Stomach smooth muscle (tissue), 2 donors: ENCODE measurements around the gene SLC2A13.

Experiments used
- H3K27ac ChIP-seq: one replicate; pipeline ENCODE4 v1.7.0; 2013; ENCODE audit warnings: mild to moderate bottlenecking, low read length, inconsistent platforms
- H3K27me3 ChIP-seq, 2 donors: one replicate each; pipeline ENCODE4 v1.7.0; 2013; ENCODE audit warnings: low read length in 2 of 2; ENCODE audit not compliant: insufficient read depth in 2 of 2, control insufficient read depth in 1 of 2
- H3K36me3 ChIP-seq, 2 donors: one replicate each; pipeline ENCODE4 v1.7.0; 2013; ENCODE audit warnings: low read length in 2 of 2; ENCODE audit not compliant: control insufficient read depth in 2 of 2, insufficient read depth in 2 of 2
- H3K4me1 ChIP-seq: one replicate; pipeline ENCODE4 v1.7.0; 2013; ENCODE audit warnings: low read length; ENCODE audit not compliant: control insufficient read depth, insufficient read depth
- H3K4me3 ChIP-seq, 2 donors: one replicate each; pipeline ENCODE4 v1.7.0; 2013; ENCODE audit warnings: low read length in 2 of 2
- H3K9ac ChIP-seq, 2 donors: one replicate each; pipeline ENCODE4 v1.7.0; 2013; ENCODE audit warnings: low read length in 2 of 2, mild to moderate bottlenecking in 1 of 2
- H3K9me3 ChIP-seq, 2 donors: one replicate each; pipeline ENCODE4 v1.7.0; 2013; ENCODE audit warnings: low read length in 2 of 2; ENCODE audit not compliant: control insufficient read depth in 2 of 2
- donor health status: healthy.
- donor health status: Pancreatic carcinoma.

The SLC2A13 gene

GRCh38 chr12:40137252-40137651 lies 31.4 kb upstream of the SLC2A13 start:
- no peak overlapping the region for H3K27ac ChIP-seq
- no peak overlapping the region for H3K4me3 ChIP-seq
- H3K9me3 ChIP-seq: no peaks in the 10 kb centered on the region
- H3K36me3 ChIP-seq: no peaks in the 10 kb centered on the region
- H3K9ac ChIP-seq: no peak overlapping the region
- no peaks in the 10 kb centered on the region for H3K4me1 ChIP-seq
- H3K27me3 ChIP-seq: no peaks in the 10 kb centered on the region

DNA sequence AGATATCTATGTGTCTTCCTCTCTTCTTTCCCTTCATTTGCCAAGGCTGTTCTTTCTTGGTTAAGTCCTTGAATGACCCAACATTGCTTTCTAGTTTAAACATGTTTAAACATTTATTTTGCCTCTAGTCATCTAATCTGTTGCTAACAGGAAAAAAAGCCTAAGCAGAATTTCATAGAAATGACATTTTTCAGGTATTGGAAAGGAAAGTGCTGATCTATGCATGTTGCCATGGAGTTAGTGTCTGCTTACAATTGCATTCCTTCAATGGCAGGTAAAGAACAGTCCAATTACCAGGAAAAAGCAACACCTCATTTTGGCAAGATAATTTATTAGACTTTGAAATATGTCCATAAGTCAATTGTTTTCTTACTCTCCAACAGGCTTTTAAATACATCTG lies 21.5 kb upstream of the SLC2A13 start:
- Histone ChIP-seq H3K27me3 (no peaks in the 10 kb centered on the region), H3K4me1 (no peaks in the 10 kb centered on the region), H3K9ac (no peak overlapping the region), H3K27ac (no peak overlapping the region), H3K4me3 (no peak overlapping the region), H3K9me3 (no peaks in the 10 kb centered on the region), H3K36me3 (no peaks in the 10 kb centered on the region)

GRCh38 chr12:40123496-40123895 lies 17.6 kb upstream of the SLC2A13 start:
- Histone ChIP-seq H3K4me1 (no peaks in the 10 kb centered on the region), H3K27ac (no peak overlapping the region), H3K27me3 (no peaks in the 10 kb centered on the region), H3K9ac (no peak overlapping the region), H3K4me3 (no peak overlapping the region), H3K36me3 (no peaks in the 10 kb centered on the region), H3K9me3 (no peaks in the 10 kb centered on the region)

DNA sequence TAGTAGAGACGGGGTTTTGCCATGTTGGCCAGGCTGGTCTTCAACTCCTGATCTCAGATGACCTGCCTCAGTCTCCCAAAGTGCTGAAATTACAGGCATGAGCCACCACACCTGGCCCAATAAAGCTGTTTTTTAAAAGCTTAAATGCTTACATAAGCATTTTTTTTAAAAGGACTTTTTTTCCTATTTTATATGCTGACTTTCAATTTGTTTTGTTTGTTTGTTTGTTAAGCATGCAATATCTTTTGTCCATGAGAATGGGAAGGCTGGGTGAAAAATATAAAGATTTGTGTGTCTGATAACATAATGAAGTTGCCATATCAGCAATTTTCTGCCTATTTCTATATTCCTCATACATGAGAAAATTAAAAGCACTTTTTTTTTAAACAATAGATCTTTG lies 17.0 kb upstream of the SLC2A13 start:
- Histone ChIP-seq H3K27ac (no peak overlapping the region), H3K9me3 (no peaks in the 10 kb centered on the region), H3K4me1 (no peaks in the 10 kb centered on the region), H3K9ac (no peak overlapping the region), H3K4me3 (no peak overlapping the region), H3K36me3 (no peaks in the 10 kb centered on the region), H3K27me3 (no peaks in the 10 kb centered on the region)

DNA sequence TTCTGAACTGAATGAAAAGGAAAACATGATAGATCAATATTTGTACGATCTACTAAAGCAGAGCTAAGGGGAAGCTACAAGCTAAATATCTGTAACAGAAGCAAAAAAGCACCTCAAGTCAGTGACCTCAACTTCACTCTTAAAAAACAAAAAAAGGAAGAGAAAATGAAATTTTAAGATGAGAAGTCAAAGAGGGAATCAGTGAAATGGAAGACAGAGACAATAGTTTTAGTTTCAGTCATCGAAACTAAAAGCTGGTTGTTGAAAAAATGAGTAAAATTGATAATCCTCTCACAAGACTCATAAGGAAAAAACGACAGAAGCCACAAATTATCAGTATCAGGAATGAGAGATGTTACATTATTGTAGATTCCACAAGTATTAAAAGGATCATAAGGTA lies 11.9 kb upstream of the SLC2A13 start:
- no peaks in the 10 kb centered on the region for H3K4me1 ChIP-seq
- H3K27ac ChIP-seq: no peak overlapping the region

GRCh38 chr12:40110586-40110985 lies 4.7 kb upstream of the SLC2A13 start:
- H3K4me3 ChIP-seq: no peak overlapping the region
- H3K27me3 ChIP-seq: no peaks in the 10 kb centered on the region
- H3K4me1 ChIP-seq: peaks cover 7% of the 10 kb centered on the region
- H3K36me3 ChIP-seq: no peaks in the 10 kb centered on the region
- no peak overlapping the region for H3K27ac ChIP-seq
- no peak overlapping the region for H3K9ac ChIP-seq
- H3K9me3 ChIP-seq: no peaks in the 10 kb centered on the region

More for the DNA sequence above, 11.9 kb upstream of the SLC2A13 start:
- Histone ChIP-seq H3K27me3 (no peaks in the 10 kb centered on the region), H3K36me3 (no peaks in the 10 kb centered on the region), H3K9ac (no peak overlapping the region), H3K9me3 (no peaks in the 10 kb centered on the region), H3K4me3 (no peak overlapping the region)

GRCh38 chr12:40107803-40108620 lies 2.1 kb upstream of the SLC2A13 start:
- Histone ChIP-seq H3K4me3 (peak overlapping the region in 1 of 2 donors; percentile 91), H3K4me1 (peaks cover 9% of the 10 kb centered on the region), H3K9ac (no peak overlapping the region), H3K36me3 (no peaks in the 10 kb centered on the region), H3K9me3 (no peaks in the 10 kb centered on the region), H3K27me3 (no peaks in the 10 kb centered on the region), H3K27ac (no peak overlapping the region)

DNA sequence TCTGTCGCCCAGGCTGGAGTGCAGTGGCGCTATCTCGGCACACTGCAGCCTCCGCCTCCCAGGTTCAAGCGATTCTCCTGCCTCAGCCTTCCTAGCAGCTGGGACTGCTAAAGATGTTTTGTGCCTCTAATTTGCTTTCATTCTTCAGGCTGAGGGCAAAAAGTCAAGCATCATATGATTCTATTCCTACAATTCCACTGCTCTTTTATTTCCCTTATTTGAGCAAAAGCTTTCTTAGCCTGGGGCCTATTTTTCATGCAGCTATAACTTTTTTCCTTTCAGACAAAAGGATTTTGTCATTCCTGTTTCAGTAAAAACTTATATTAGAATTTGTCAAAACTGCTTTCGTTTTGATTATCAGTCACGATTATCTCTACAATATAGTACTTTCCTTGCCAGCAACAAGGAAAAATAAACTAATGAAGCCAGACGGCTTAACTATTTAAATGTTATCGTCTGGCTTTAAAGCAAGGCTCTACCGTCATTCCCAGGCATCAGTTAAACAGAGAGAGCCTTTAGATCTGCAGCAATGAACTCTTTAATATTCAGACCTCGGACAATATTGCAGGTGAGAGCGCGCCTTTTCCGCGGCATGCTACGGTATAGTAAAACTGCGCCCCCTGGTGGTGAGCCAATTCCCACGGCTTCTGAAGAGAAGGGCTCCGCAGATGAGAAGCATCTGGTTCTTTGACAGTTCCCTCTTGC lies 1.4 kb upstream of the SLC2A13 start:
- H3K9ac ChIP-seq: no peak overlapping the region
- peak overlapping the region; percentile 61 for H3K27ac ChIP-seq

DNA sequence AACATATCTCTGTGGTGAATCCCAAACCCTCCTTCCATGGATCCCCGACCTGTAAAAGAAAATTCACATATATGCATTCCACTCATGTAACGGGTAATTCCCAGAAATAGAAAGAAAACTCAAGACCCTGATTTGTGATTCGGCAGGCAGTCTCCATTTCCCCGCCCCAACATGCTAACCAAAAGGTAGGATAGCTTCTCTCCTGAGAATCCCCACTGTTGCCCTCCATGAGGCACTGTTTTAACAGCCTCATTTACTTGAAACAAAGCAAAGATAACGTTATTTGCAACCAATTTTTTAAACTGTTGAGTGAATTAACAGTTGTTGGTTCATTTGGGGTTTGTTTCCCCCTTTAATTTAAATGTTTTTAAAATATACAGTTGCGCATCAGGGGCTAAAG lies 774 bp upstream of the SLC2A13 start:
- Histone ChIP-seq H3K27ac (peak overlapping the region; percentile 61), H3K9me3 (no peaks in the 10 kb centered on the region), H3K4me3 (peak overlapping the region; percentile 73 to 91), H3K4me1 (peaks cover 9% of the 10 kb centered on the region), H3K9ac (peak overlapping the region in 1 of 2 donors; percentile 22), H3K27me3 (no peaks in the 10 kb centered on the region), H3K36me3 (no peaks in the 10 kb centered on the region)

More for the DNA sequence above, 1.4 kb upstream of the SLC2A13 start:
- Histone ChIP-seq H3K27me3 (no peaks in the 10 kb centered on the region), H3K4me1 (peaks cover 9% of the 10 kb centered on the region), H3K9me3 (no peaks in the 10 kb centered on the region), H3K4me3 (peak overlapping the region; percentile 73 to 91), H3K36me3 (no peaks in the 10 kb centered on the region)

GRCh38 chr12:40106202-40106533 lies 287 bp upstream of the SLC2A13 start:
- H3K9me3 ChIP-seq: no peaks in the 10 kb centered on the region
- H3K4me3 ChIP-seq: peak overlapping the region; percentile 54 to 91
- H3K27ac ChIP-seq: peak overlapping the region; percentile 61
- peak overlapping the region in 1 of 2 donors; percentile 22 for H3K9ac ChIP-seq
- no peaks in the 10 kb centered on the region for H3K27me3 ChIP-seq
- H3K4me1 ChIP-seq: peaks cover 9% of the 10 kb centered on the region
- H3K36me3 ChIP-seq: no peaks in the 10 kb centered on the region

GRCh38 chr12:40105265-40105514 lies 691 bp downstream of the SLC2A13 start:
- Histone ChIP-seq H3K9ac (peak overlapping the region; percentile 58 to 69), H3K36me3 (no peaks in the 10 kb centered on the region), H3K27ac (peak overlapping the region; percentile 61), H3K4me1 (peaks cover 9% of the 10 kb centered on the region), H3K4me3 (peak overlapping the region; percentile 54 to 91), H3K27me3 (no peaks in the 10 kb centered on the region), H3K9me3 (no peaks in the 10 kb centered on the region)
